ENCODE results near the gene DYRK3. TPM values are rescaled to one million over a fixed set of nuclear protein-coding genes. Genes with fewer than 3 reads are reported as not detected.

Gene DYRK3
- total RNA-seq, 4 donors from 2014 or later: 14.5 to 21.2 (median 15.9) TPM

- peak overlapping the region in 1 of 3 donors; percentile 89 for H3K27ac ChIP-seq
- intact Hi-C loops (cut with DNase I): no loop called here
Observed at GRCh38 chr1:206687915-206688442, 52.6 kb downstream of the DYRK3 start.

DNA sequence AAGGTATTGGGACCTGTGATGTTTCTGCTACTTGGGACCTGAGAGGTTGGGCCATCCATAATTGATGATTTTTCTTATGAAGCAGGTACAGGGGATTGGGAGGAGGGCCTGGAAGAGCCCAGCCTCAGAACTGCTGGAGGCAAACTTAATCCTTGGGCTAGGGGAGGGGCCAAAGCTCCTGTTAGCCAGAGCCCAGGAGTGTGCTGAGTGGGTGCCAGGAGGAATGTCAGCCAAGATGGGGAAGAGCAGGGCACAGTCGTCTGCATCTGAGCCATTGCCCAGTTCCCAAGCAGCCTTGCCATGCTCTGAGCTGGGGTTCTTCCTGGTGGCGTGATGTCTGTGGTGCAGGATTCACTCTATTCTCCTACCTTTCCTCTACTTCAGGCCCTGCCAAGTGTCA is 55.2 kb downstream of the DYRK3 start:
- Histone ChIP-seq H3K4me1 (peaks cover 74 to 90% of the 10 kb centered on the region in 2 donors), H3K4me3 (replicated peaks in 1 of 3) (no peak overlapping the region), H3K9me3 (no peaks in the 10 kb centered on the region), H3K27ac (no peak overlapping the region), H3K27me3 (no peaks in the 10 kb centered on the region), H3K36me3 (no peaks in the 10 kb centered on the region)
- TF ChIP-seq, protein P1, sequence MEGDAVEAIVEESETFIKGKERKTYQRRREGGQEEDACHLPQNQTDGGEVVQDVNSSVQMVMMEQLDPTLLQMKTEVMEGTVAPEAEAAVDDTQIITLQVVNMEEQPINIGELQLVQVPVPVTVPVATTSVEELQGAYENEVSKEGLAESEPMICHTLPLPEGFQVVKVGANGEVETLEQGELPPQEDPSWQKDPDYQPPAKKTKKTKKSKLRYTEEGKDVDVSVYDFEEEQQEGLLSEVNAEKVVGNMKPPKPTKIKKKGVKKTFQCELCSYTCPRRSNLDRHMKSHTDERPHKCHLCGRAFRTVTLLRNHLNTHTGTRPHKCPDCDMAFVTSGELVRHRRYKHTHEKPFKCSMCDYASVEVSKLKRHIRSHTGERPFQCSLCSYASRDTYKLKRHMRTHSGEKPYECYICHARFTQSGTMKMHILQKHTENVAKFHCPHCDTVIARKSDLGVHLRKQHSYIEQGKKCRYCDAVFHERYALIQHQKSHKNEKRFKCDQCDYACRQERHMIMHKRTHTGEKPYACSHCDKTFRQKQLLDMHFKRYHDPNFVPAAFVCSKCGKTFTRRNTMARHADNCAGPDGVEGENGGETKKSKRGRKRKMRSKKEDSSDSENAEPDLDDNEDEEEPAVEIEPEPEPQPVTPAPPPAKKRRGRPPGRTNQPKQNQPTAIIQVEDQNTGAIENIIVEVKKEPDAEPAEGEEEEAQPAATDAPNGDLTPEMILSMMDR (IDR thresholded peaks at IDR 0.05): no peak
- WGBS, 2 donors: 55 to 100% methylated on average over 1 to 2 of the region's 2 CpGs
- DNase-seq: peak; percentile 62 to 71
- intact Hi-C loops (cut with DNase I): no loop called here

More at GRCh38 chr1:206687915-206688442, 52.6 kb downstream of the DYRK3 start:
- WGBS, 2 donors: 57 to 66% methylated on average over 2 of the region's 2 CpGs
- Histone ChIP-seq H3K4me3 (replicated peaks in 1 of 3) (no peak overlapping the region), H3K4me1 (peaks cover 55 to 69% of the 10 kb centered on the region in 2 donors), H3K9me3 (no peaks in the 10 kb centered on the region), H3K36me3 (no peaks in the 10 kb centered on the region), H3K27me3 (no peaks in the 10 kb centered on the region)
- TF ChIP-seq POLR2A (IDR thresholded peaks at IDR 0.05): no peak
- TF ChIP-seq, protein P1 (IDR thresholded peaks at IDR 0.05): no peak
- DNase-seq: no peak

DNA sequence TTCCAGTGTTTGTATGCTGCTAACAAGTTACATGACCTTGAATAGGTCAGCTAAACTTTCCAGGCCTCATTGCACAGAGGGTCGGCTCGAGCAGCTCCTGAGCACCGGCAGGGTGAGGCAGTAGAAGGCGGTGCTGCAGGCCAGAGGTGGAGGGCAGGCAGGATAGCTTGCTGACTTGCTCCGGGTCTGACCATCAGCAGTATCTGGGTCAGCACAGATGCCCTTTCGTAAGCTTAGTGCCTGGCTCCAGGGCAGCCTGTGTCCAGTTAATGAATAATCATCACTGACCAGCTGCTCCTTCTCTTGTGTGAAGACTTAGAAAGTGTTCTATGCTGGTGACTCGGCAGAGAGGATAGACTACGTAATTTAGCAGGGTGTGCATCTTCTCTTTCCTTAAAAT is 56.3 kb downstream of the DYRK3 start:
- DNase-seq: no peak
- Histone ChIP-seq H3K4me1 (peaks cover 70 to 89% of the 10 kb centered on the region in 2 donors), H3K36me3 (no peaks in the 10 kb centered on the region), H3K9me3 (no peaks in the 10 kb centered on the region), H3K27me3 (no peaks in the 10 kb centered on the region), H3K27ac (peak overlapping the region in 1 of 3 donors; percentile 91), H3K4me3 (replicated peaks in 1 of 3) (no peak overlapping the region)
- intact Hi-C loops (cut with DNase I): no loop called here
- TF ChIP-seq POLR2A (IDR thresholded peaks at IDR 0.05): no peak
- TF ChIP-seq, protein P1 (IDR thresholded peaks at IDR 0.05): no peak
- 62 to 65% methylated on average over 8 of the region's 8 CpGs for WGBS, 2 donors

DNA sequence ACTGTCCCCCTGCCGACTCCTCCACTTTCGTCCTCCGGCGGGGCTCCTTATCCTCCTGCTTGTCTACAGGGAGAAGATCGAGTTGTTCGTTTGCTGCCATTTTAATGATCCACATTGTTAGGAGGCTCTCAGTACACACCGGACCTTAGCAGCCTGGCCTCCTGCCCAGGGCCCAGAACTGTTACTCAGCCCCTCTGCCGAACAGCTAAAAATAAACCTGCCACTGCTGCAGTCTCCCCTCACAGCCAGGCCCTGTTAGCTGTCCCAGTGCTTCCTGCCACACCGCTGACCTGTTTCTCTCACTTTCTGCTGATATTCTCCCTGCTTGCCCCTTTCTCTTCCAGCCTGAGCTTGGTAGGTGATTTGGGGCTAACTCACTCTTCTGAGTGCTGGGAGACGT is 57.7 kb downstream of the DYRK3 start:
- intact Hi-C loops (cut with DNase I): no loop called here
- peak; percentile 91 to 94 for DNase-seq
- Histone ChIP-seq H3K4me1 (peaks cover 57 to 84% of the 10 kb centered on the region in 2 donors), H3K9me3 (no peaks in the 10 kb centered on the region), H3K27ac (peak overlapping the region; percentile 58 to 91 (median 80)), H3K27me3 (no peaks in the 10 kb centered on the region), H3K36me3 (no peaks in the 10 kb centered on the region), H3K4me3 (replicated peaks in 1 of 3) (no peak overlapping the region)
- 27 to 28% methylated on average over 10 of the region's 10 CpGs for WGBS, 2 donors
- TF ChIP-seq POLR2A (IDR thresholded peaks at IDR 0.05): no peak
- TF ChIP-seq, protein P1 (IDR thresholded peaks at IDR 0.05): no peak

- Histone ChIP-seq H3K4me3 (replicated peaks in 1 of 3) (no peak overlapping the region), H3K4me1 (peaks cover 57 to 78% of the 10 kb centered on the region in 2 donors), H3K36me3 (no peaks in the 10 kb centered on the region), H3K9me3 (no peaks in the 10 kb centered on the region), H3K27ac (peak overlapping the region; percentile 58 to 91 (median 80)), H3K27me3 (no peaks in the 10 kb centered on the region)
- peak in 1 of 2 donors; percentile 35 for DNase-seq
- 62 to 63% methylated on average over 7 of the region's 7 CpGs for WGBS, 2 donors
- intact Hi-C loops (cut with DNase I): no loop called here
- no peak for TF ChIP-seq POLR2A (IDR thresholded peaks at IDR 0.05)
- TF ChIP-seq, protein P1 (IDR thresholded peaks at IDR 0.05): no peak
Observed at GRCh38 chr1:206693592-206693991, 58.3 kb downstream of the DYRK3 start.

Measured in thyroid gland (tissue), 4 donors.